GM12878 (cell line): ENCODE measurements around the gene DIP2B. TPM values are rescaled to one million over a fixed set of nuclear protein-coding genes. Genes with fewer than 3 reads are reported as not detected.

ENCODE experiments used
- ATAC-seq: fragments of 200-7000 bp; cut with Tn5 transposase; 3 replicates; pipeline ENCODE4 v1.9.1; 2020; ENCODE audit warnings: mild to moderate bottlenecking, moderate library complexity
- BruUV-seq: library from RNA; stranded (reverse); fragments of 400-500 nt; replicated peaks from 2 replicates; lab custom pipeline; 2021; lab: Mats Ljungman, UMichigan
- CTCF ChIA-PET: fragments of 300-600 bp; sonication (Branson Sonifier 250); formaldehyde crosslinking; extraction: SDS; loops from one replicate; lab custom pipeline; 2021; ENCODE audit warnings: inconsistent platforms; lab: Yijun Ruan, JAX
- POLR2A ChIA-PET: fragments of 350-600 bp; formaldehyde crosslinking; extraction: SDS; loops from one replicate; lab custom pipeline; 2021; ENCODE audit warnings: inconsistent platforms; lab: Charles Lee
- RAD21 ChIA-PET: fragments of 300-600 bp; sonication (Branson Sonifier 250); formaldehyde crosslinking; loops from one replicate; lab custom pipeline; 2023; ENCODE audit warnings: antibody characterized with exemption; ENCODE audit not compliant: unreplicated experiment; lab: Charles Lee
- SMC1A ChIA-PET: fragments of 300-600 bp; sonication (Branson Sonifier 250); formaldehyde crosslinking; loops from one replicate; lab custom pipeline; 2023; ENCODE audit not compliant: unreplicated experiment, uncharacterized antibody; lab: Charles Lee
- DNase-seq: peaks from one replicate; pipeline ENCODE4 v3.0.0-alpha.2; 2011; ENCODE audit warnings: low read depth, low spot score
- FAIRE-seq: peaks from 3 replicates; lab custom pipeline; 2011; peaks lifted over from hg19 to GRCh38; lab: Jason Lieb, UNC
- H2AFZ ChIP-seq: 2 replicates; pipeline ENCODE4 v1.6.0; 2011; ENCODE audit warnings: low read depth, low read length, control low read depth; ENCODE audit not compliant: control insufficient read depth
- H3K27ac ChIP-seq: 2 replicates; pipeline ENCODE4 v1.5.1; 2011; ENCODE audit warnings: control low read depth; ENCODE audit not compliant: control insufficient read depth, insufficient read depth
- H3K27me3 ChIP-seq, 2 experiments: replicated peaks in 1 of 2; 2 replicates each; pipeline versions ENCODE4 v1.6.0 to v1.6.1; 2011; ENCODE audit warnings: low read length in 1 of 2; ENCODE audit not compliant: control insufficient read depth in 2 of 2, insufficient read depth in 2 of 2
- H3K36me3 ChIP-seq, 2 experiments: 2 replicates each; pipeline ENCODE4 v1.5.1; 2011; ENCODE audit warnings: low read length in 1 of 2; ENCODE audit not compliant: control insufficient read depth in 2 of 2, insufficient read depth in 2 of 2
- H3K4me1 ChIP-seq: 2 replicates; pipeline ENCODE4 v1.6.1; 2011; ENCODE audit warnings: mild to moderate bottlenecking, low read length, moderate library complexity, mixed read lengths; ENCODE audit not compliant: control insufficient read depth, insufficient read depth
- H3K4me2 ChIP-seq: 2 replicates; pipeline ENCODE4 v1.6.0; 2011; ENCODE audit warnings: control low read depth; ENCODE audit not compliant: control insufficient read depth, insufficient read depth
- H3K4me3 ChIP-seq: fragments of 200-600 bp; sonication (generic); 2 replicates; pipeline ENCODE4 v1.5.1; 2016
- H3K79me2 ChIP-seq: 2 replicates; pipeline ENCODE4 v1.6.0; 2011; ENCODE audit warnings: low read length; ENCODE audit not compliant: control insufficient read depth, insufficient read depth
- H3K9ac ChIP-seq: 2 replicates; pipeline ENCODE4 v1.8.0; 2011; ENCODE audit warnings: low read length, control low read depth, mixed read lengths; ENCODE audit not compliant: control insufficient read depth, insufficient read depth
- H3K9me3 ChIP-seq: replicated peaks from 3 replicates; pipeline ENCODE4 v1.5.1; 2011; ENCODE audit warnings: mild to moderate bottlenecking, low read length; ENCODE audit not compliant: control insufficient read depth, insufficient read depth
- H4K20me1 ChIP-seq: 2 replicates; pipeline ENCODE4 v1.6.0; 2011; ENCODE audit not compliant: control insufficient read depth, insufficient read depth
- POLR2A ChIP-seq: IDR thresholded peaks from 2 replicates; pipeline ENCODE4 v1.6.1; 2011; ENCODE audit warnings: low read depth, mild to moderate bottlenecking, low read length
- REST ChIP-seq: IDR thresholded peaks from 2 replicates; pipeline ENCODE4 v1.6.1; 2012; ENCODE audit warnings: mild to moderate bottlenecking, low read depth, low read length
- ZNF384 ChIP-seq: IDR thresholded peaks from 2 replicates; pipeline ENCODE4 v1.6.1; 2012; ENCODE audit warnings: low read depth, mild to moderate bottlenecking, low read length, improper control_type of control experiment, borderline replicate concordance
- WGBS: methylation state at CpG from one replicate; pipeline ENCODE4 v1.1.6; 2016; ENCODE audit warnings: low lambda C conversion rate; ENCODE audit not compliant: insufficient replicate concordance, insufficient coverage; ENCODE audit errors: missing lambda C conversion rate; 5-methylcytosine and 5-hydroxymethylcytosine counted together
- in situ Hi-C: fragments of 300-500 bp; cut with MboI; formaldehyde crosslinking; loops from 9 replicates; pipeline ENCODE4 v1.14.3; 2018; ENCODE audit warnings: mixed read lengths
- intact Hi-C: fragments of 100-400 bp; cut with micrococcal nuclease; formaldehyde crosslinking; loops from one replicate; pipeline ENCODE4 v1.14.2; 2022; ENCODE audit not compliant: unreplicated experiment
- polyA plus RNA-seq, 11 experiments: library from polyadenylated mRNA; depleted of rRNA in 4 of 11; unstranded in 6 of 11; stranded (reverse) in 5 of 11; fragments of >200 nt; fragmentation: Nextera tagmentation in 4 of 11; fragmentation: Illumina TruSeq in 1 of 11; extraction: Ambion mirVana in 4 of 11; extraction: Trizol in 1 of 11; gene quantifications; 1 replicate in 1 of 11; 2 replicates in 10 of 11; pipeline versions ENCODE4 v1.2.1 to v1.2.3, GENCODE V29; 2011 to 2016; ENCODE audit warnings: inconsistent platforms in 2 of 11, missing spikeins in 2 of 11, low read depth in 1 of 11
- total RNA-seq, 4 experiments: library from RNA; depleted of rRNA in 3 of 4; stranded (reverse); fragments of >200 nt in 3 of 4; fragmentation: Illumina TruSeq in 1 of 4; extraction: Trizol in 1 of 4; gene quantifications; 2 replicates each; pipeline versions ENCODE4 v1.2.1 to v1.2.3, GENCODE V29; 2013 to 2021

Gene DIP2B
- total and polyA plus RNA-seq, 10 of the 15 experiments (the other 5 are each of a cell fraction or from before 2014, with no cell fraction given) = 4.5 to 30.0 (median 18.6) TPM

GRCh38 chr12:50536831-50537537 lies 32.2 kb downstream of the DIP2B start:
- peak overlapping the region; percentile 64 for H3K27ac ChIP-seq
- in situ Hi-C loops (no loop called here), intact Hi-C loops (no loop called here)
- CTCF ChIA-PET = interaction anchor here (0.8 to 2.2 kb wide), 9 partner anchors 8 to 60 kb away, joined by 3 to 8 read pairs (median 4); partner anchors contain the start of gene DIP2B
- RAD21 ChIA-PET = interaction anchor here (0.7 to 3.4 kb wide), 9 partner anchors 16 to 275 kb away, joined by 3 to 56 read pairs (median 5); partner anchors contain the start of gene DIP2B
- ATAC-seq (no peak), DNase-seq (no peak), FAIRE-seq (no peak)
- H2AFZ ChIP-seq = no peak overlapping the region
- H3K9me3 ChIP-seq = no peaks in the 10 kb centered on the region
- H3K36me3 ChIP-seq = 0 out of 4 replicates have a peak, but pooled peaks cover 0 to 3% of the 10 kb centered on the region in 2 experiments
- POLR2A ChIA-PET = interaction anchor here (0.6 to 2.7 kb wide), 5 partner anchors 17 to 495 kb away, joined by 3 to 11 read pairs (median 3); partner anchors contain the start of gene DIP2B
- H3K9ac ChIP-seq = 0 out of 2 replicates have a peak overlapping the region, but pooled peaks have one; percentile 25
- SMC1A ChIA-PET = interaction anchor here (0.6 to 7.6 kb wide), 14 partner anchors 11 to 127 kb away, joined by 3 to 94 read pairs (median 4); no protein-coding TSS in a partner anchor
- H3K4me3 ChIP-seq = peak overlapping the region; percentile 19; the same call in 1 of the 2 replicates
- peaks cover 69% of the 10 kb centered on the region for H3K79me2 ChIP-seq
- H3K4me2 ChIP-seq = peak overlapping the region; percentile 80
- 96% methylated on average over 4 of the region's 4 CpGs for WGBS
- BruUV-seq = no TSS peak
- TF ChIP-seq POLR2A = no peak
- TF ChIP-seq ZNF384 = 0 out of 2 replicates have a peak, but pooled peaks have one; percentile 15
- no peak for TF ChIP-seq REST
- H4K20me1 ChIP-seq = no peaks in the 10 kb centered on the region
- H3K4me1 ChIP-seq = peaks cover 34% of the 10 kb centered on the region
- no peaks in the 10 kb centered on the region for H3K27me3 ChIP-seq
